ENCODE measurements around the gene MKRN2. TPM values are rescaled to one million over a fixed set of nuclear protein-coding genes. Genes with fewer than 3 reads are reported as not detected.

MKRN2 gene
- total and polyA plus RNA-seq, 2 of the 13 experiments (the other 11 are each of a cell fraction or from before 2014, with no cell fraction given) = 25.5 to 34.3 TPM

DNA sequence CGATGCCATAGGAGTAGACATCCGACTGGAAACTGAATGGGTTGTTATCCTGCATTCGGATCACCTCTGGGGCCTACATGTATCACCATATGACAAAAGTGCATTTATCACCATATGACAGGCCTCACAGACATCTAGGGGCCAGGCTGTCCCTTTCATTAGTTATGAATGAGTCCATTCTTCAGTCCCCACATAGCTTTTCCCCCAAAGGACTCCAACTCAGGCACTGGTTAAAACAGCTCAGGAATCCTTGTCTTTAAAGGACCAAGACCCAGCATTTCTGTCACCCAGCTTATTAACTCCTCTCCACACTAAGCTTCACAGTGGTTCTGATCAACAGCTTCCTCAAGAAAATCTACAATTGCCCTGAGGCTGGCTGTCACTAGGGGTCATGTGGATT lies 28.3 kb downstream of the MKRN2 start:
- no peak for DNase-seq (ENCODE audit: low spot score)
- Histone ChIP-seq H3K79me2 (ENCODE audit: insufficient read depth, low read length) (no peaks in the 10 kb centered on the region), H3K27me3 (ENCODE audit: control insufficient read depth in 1 of 2, insufficient read depth in 2 of 2, low read length in 2 of 2) (no peaks in the 10 kb centered on the region), H4K20me1 (ENCODE audit: insufficient read depth, low read length) (0 out of 2 replicates have a peak, but pooled peaks cover 4% of the 10 kb centered on the region), H3K27ac (ENCODE audit: extremely low read length, insufficient read depth, low read length) (no peak overlapping the region), H3K36me3 (replicated peaks in 1 of 2; ENCODE audit: control insufficient read depth in 1 of 2, insufficient read depth in 2 of 2, low read length in 2 of 2) (peaks cover 45 to 85% of the 10 kb centered on the region in 2 experiments), H3K9ac (ENCODE audit: insufficient read depth, low read depth, low read length) (no peak overlapping the region), H3K9me3 (ENCODE audit: low read length) (no peaks in the 10 kb centered on the region), H3K4me2 (ENCODE audit: low read depth, low read length) (no peak overlapping the region), H2AFZ (ENCODE audit: low read length) (no peak overlapping the region), H3K4me1 (ENCODE audit: insufficient read depth, low read length) (no peaks in the 10 kb centered on the region), H3K4me3 (replicated peaks in 1 of 3; ENCODE audit: insufficient read depth in 1 of 3, low read depth in 2 of 3, low read length in 3 of 3) (no peak overlapping the region)
- ATAC-seq = no peak
- ChIA-PET POLR2A (no interaction called here), CTCF (ENCODE audit: low intra/inter-chr PET ratio, low total read pairs) (no interaction called here)
- in situ Hi-C loops (cut with HindIII; ENCODE audit: extremely low pct_ligation_motif_present, low pct_unique_long_range_greater_than_20kb) = no loop called here
- intact Hi-C loops (cut with micrococcal nuclease; ENCODE audit: unreplicated experiment) = no loop called here
- FAIRE-seq = no peak
- no TSS peak for BruUV-seq (replicated peaks)
- no peak for TF ChIP-seq NAIF1 (CRISPR knock-in tag; IDR thresholded peaks at IDR 0.05; ENCODE audit: borderline replicate concordance)
- peak; percentile 67 for TF ChIP-seq RBM22 (optimal IDR thresholded peaks at IDR 0.05; ENCODE audit: low read length)
- peak; percentile 7; the same call in 1 of the 2 replicates for TF ChIP-seq POLR2AphosphoS5 (IDR thresholded peaks at IDR 0.05; ENCODE audit: low read depth, low read length)
- 0 out of 2 replicates have a peak, but pooled peaks have one; percentile 9 for TF ChIP-seq POLR2AphosphoS2 (IDR thresholded peaks at IDR 0.05; ENCODE audit: low read depth, low read length)
- no peak for TF ChIP-seq SIX1 (CRISPR knock-in tag; IDR thresholded peaks at IDR 0.05; ENCODE audit: borderline replicate concordance)
- TF ChIP-seq RFX1 (IDR thresholded peaks at IDR 0.05) = no peak
- 0 out of 2 replicates have a peak, but pooled peaks have one; percentile 20 for TF ChIP-seq PAF1 (CRISPR knock-in tag; IDR thresholded peaks at IDR 0.05)
- WGBS (ENCODE audit: low lambda C conversion rate) = 100% methylated on average over 3 of the region's 3 CpGs

- in situ Hi-C loops (cut with HindIII; ENCODE audit: extremely low pct_ligation_motif_present, low pct_unique_long_range_greater_than_20kb) (no loop called here), intact Hi-C loops (cut with micrococcal nuclease; ENCODE audit: unreplicated experiment) (no loop called here)
- H2AFZ ChIP-seq (ENCODE audit: low read length) = no peak overlapping the region
- no peak overlapping the region for H3K4me2 ChIP-seq (ENCODE audit: low read depth, low read length)
- ChIA-PET CTCF (ENCODE audit: low intra/inter-chr PET ratio, low total read pairs) (no interaction called here), POLR2A (no interaction called here)
- BruUV-seq (replicated peaks) = TSS peak; percentile 7
- ATAC-seq = no peak
- H3K4me3 ChIP-seq (replicated peaks in 1 of 3; ENCODE audit: insufficient read depth in 1 of 3, low read depth in 2 of 3, low read length in 3 of 3) = no peak overlapping the region
- DNase-seq (ENCODE audit: low spot score) = no peak
- 0 out of 2 replicates have a peak, but pooled peaks cover 4% of the 10 kb centered on the region for H4K20me1 ChIP-seq (ENCODE audit: insufficient read depth, low read length)
- H3K27ac ChIP-seq (ENCODE audit: extremely low read length, insufficient read depth, low read length) = no peak overlapping the region
- TF ChIP-seq SNAPC4 (CRISPR knock-in tag; IDR thresholded peaks at IDR 0.05) = no peak
- 0 out of 2 replicates have a peak, but pooled peaks have one; percentile 6 for TF ChIP-seq POLR2AphosphoS2 (IDR thresholded peaks at IDR 0.05; ENCODE audit: low read depth, low read length)
- TF ChIP-seq SMAD9 (CRISPR knock-in tag; IDR thresholded peaks at IDR 0.05) = no peak
- TF ChIP-seq DNMT1 (CRISPR knock-in tag; IDR thresholded peaks at IDR 0.05) = no peak
- no peak overlapping the region for H3K9ac ChIP-seq (ENCODE audit: insufficient read depth, low read depth, low read length)
- no peaks in the 10 kb centered on the region for H3K79me2 ChIP-seq (ENCODE audit: insufficient read depth, low read length)
- 91% methylated on average over 5 of the region's 5 CpGs for WGBS (ENCODE audit: low lambda C conversion rate)
- no peak for FAIRE-seq
- H3K9me3 ChIP-seq (ENCODE audit: low read length) = no peaks in the 10 kb centered on the region
- peaks cover 47 to 87% of the 10 kb centered on the region in 2 experiments for H3K36me3 ChIP-seq (replicated peaks in 1 of 2; ENCODE audit: control insufficient read depth in 1 of 2, insufficient read depth in 2 of 2, low read length in 2 of 2)
- no peaks in the 10 kb centered on the region for H3K4me1 ChIP-seq (ENCODE audit: insufficient read depth, low read length)
- H3K27me3 ChIP-seq (ENCODE audit: control insufficient read depth in 1 of 2, insufficient read depth in 2 of 2, low read length in 2 of 2) = no peaks in the 10 kb centered on the region
These were observed 29.1 kb downstream of the MKRN2 start for GRCh38 chr3:12585970-12586369.
